Gastroesophageal sphincter (tissue), 2 donors: ENCODE results near the gene HRH1.
"Not testable (repeated sequence)": the region's sequence is repeated elsewhere in the genome, so short reads cannot be mapped to it uniquely, and the experiment has no call there.

ENCODE experiments used
- EP300 ChIP-seq: sonication (generic); formaldehyde crosslinking; IDR thresholded peaks from one replicate; pipeline ENCODE4 v1.6.1; 2017; ENCODE audit warnings: antibody characterized with exemption, mild to moderate bottlenecking
- POLR2A ChIP-seq, 2 donors: fragments of 450-650 bp; IDR thresholded peaks; one replicate each; pipeline ENCODE4 v1.6.1; 2017; ENCODE audit warnings: antibody characterized with exemption in 2 of 2, mild to moderate bottlenecking in 2 of 2, moderate library complexity in 1 of 2
- POLR2AphosphoS5 ChIP-seq: sonication (generic); formaldehyde crosslinking; IDR thresholded peaks from one replicate; pipeline ENCODE4 v1.6.1; 2017; ENCODE audit warnings: antibody characterized with exemption

DNA sequence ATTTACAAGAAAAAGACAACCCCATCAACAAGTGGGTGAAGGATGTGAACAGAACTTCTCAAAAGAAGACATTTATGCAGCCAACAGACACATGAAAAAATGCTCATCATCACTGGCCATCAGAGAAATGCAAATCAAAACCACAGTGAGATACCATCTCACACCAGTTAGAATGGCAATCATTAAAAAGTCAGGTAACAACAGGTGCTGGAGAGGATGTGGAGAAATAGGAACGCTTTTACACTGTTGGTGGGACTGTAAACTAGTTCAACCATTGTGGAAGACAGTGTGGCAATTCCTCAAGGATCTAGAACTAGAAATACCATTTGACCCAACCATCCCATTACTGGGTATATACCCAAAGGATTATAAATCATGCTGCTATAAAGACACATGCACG is 41.0 kb upstream of the HRH1 start:
- TF ChIP-seq EP300; POLR2AphosphoS5; POLR2A (IDR thresholded peaks at IDR 0.05): not testable (repeated sequence)
